ENCODE data around the gene ERG.

ERG gene

GRCh38 chr21:38438462-38438893 lies 59.8 kb downstream of the ERG start:
- in situ Hi-C loops (cut with MboI; ENCODE audit: low sequenced_read_pairs): no loop called here

- in situ Hi-C loops (cut with MboI; ENCODE audit: low sequenced_read_pairs): no loop called here
These were observed 61.9 kb downstream of the ERG start for GRCh38 chr21:38436341-38436740.

GRCh38 chr21:38434913-38435533 lies 63.3 kb downstream of the ERG start:
- in situ Hi-C loops (cut with MboI; ENCODE audit: low sequenced_read_pairs): no loop called here

- in situ Hi-C loops (cut with MboI; ENCODE audit: low sequenced_read_pairs): no loop called here
These were observed 64.8 kb downstream of the ERG start for GRCh38 chr21:38433471-38433870.

- in situ Hi-C loops (cut with MboI; ENCODE audit: low sequenced_read_pairs): no loop called here
These were observed 67.8 kb downstream of the ERG start for GRCh38 chr21:38430401-38430984.

- in situ Hi-C loops (cut with MboI; ENCODE audit: low sequenced_read_pairs): no loop called here
These were observed 69.3 kb downstream of the ERG start for GRCh38 chr21:38429011-38429410.

GRCh38 chr21:38428211-38428610 lies 70.1 kb downstream of the ERG start:
- in situ Hi-C loops (cut with MboI; ENCODE audit: low sequenced_read_pairs): no loop called here

GRCh38 chr21:38424305-38425019 lies 73.8 kb downstream of the ERG start:
- in situ Hi-C loops (cut with MboI; ENCODE audit: low sequenced_read_pairs): no loop called here

- in situ Hi-C loops (cut with MboI; ENCODE audit: low sequenced_read_pairs): no loop called here
These were observed 76.2 kb downstream of the ERG start for GRCh38 chr21:38422082-38422481.

GRCh38 chr21:38420140-38420539 lies 78.1 kb downstream of the ERG start:
- in situ Hi-C loops (cut with MboI; ENCODE audit: low sequenced_read_pairs): no loop called here

- in situ Hi-C loops (cut with MboI; ENCODE audit: low sequenced_read_pairs): no loop called here
These were observed 80.6 kb downstream of the ERG start for GRCh38 chr21:38417726-38418125.

GRCh38 chr21:38416791-38417190 lies 81.5 kb downstream of the ERG start:
- in situ Hi-C loops (cut with MboI; ENCODE audit: low sequenced_read_pairs): no loop called here

- in situ Hi-C loops (cut with MboI; ENCODE audit: low sequenced_read_pairs): no loop called here
These were observed 84.2 kb downstream of the ERG start for GRCh38 chr21:38413958-38414548.

GRCh38 chr21:38410466-38410865 lies 87.8 kb downstream of the ERG start:
- in situ Hi-C loops (cut with MboI; ENCODE audit: low sequenced_read_pairs): no loop called here

GRCh38 chr21:38409907-38410306 lies 88.4 kb downstream of the ERG start:
- in situ Hi-C loops (cut with MboI; ENCODE audit: low sequenced_read_pairs): no loop called here

- in situ Hi-C loops (cut with MboI; ENCODE audit: low sequenced_read_pairs): no loop called here
These were observed 94.1 kb downstream of the ERG start for GRCh38 chr21:38404177-38404576.

- in situ Hi-C loops (cut with MboI; ENCODE audit: low sequenced_read_pairs): no loop called here
These were observed 95.5 kb downstream of the ERG start for GRCh38 chr21:38402795-38403194.

GRCh38 chr21:38402291-38402690 lies 96.0 kb downstream of the ERG start:
- in situ Hi-C loops (cut with MboI; ENCODE audit: low sequenced_read_pairs): no loop called here

- in situ Hi-C loops (cut with MboI; ENCODE audit: low sequenced_read_pairs): no loop called here
These were observed 96.9 kb downstream of the ERG start for GRCh38 chr21:38401191-38401926.

GRCh38 chr21:38400195-38400919 lies 97.9 kb downstream of the ERG start:
- in situ Hi-C loops (cut with MboI; ENCODE audit: low sequenced_read_pairs): no loop called here

- in situ Hi-C loops (cut with MboI; ENCODE audit: low sequenced_read_pairs): no loop called here
These were observed 99.2 kb downstream of the ERG start for GRCh38 chr21:38399103-38399502.
